ENCODE results near the gene APBA1.
A peak's percentile ranks its signal among the peaks of the same experiment; 100 is the strongest.

Gene APBA1

GRCh38 chr9:69554945-69555344, 117.2 kb downstream of the APBA1 start:
- TF ChIP-seq MYC (IDR thresholded peaks at IDR 0.05; ENCODE audit: low read depth, low read length) (no peak), POLR2A (IDR thresholded peaks at IDR 0.05; ENCODE audit: extremely low read depth, insufficient read length) (no peak), MAX (IDR thresholded peaks at IDR 0.05; ENCODE audit: low read depth, low read length) (no peak), CTCF (IDR thresholded peaks at IDR 0.05; ENCODE audit: low read depth, low read length) (no peak)
- H3K4me3 ChIP-seq (ENCODE audit: low read depth, low read length), result no peak overlapping the region
- no peak for DNase-seq (ENCODE audit: low read depth)

GRCh38 chr9:69549310-69550202, 122.6 kb downstream of the APBA1 start:
- peak; percentile 41 for DNase-seq (ENCODE audit: low read depth)
- H3K4me3 ChIP-seq (ENCODE audit: low read depth, low read length), result no peak overlapping the region
- TF ChIP-seq POLR2A (IDR thresholded peaks at IDR 0.05; ENCODE audit: extremely low read depth, insufficient read length) (no peak), CTCF (IDR thresholded peaks at IDR 0.05; ENCODE audit: low read depth, low read length) (peak; percentile 63)

GRCh38 chr9:69548681-69549080, 123.5 kb downstream of the APBA1 start:
- TF ChIP-seq MAX (IDR thresholded peaks at IDR 0.05; ENCODE audit: low read depth, low read length), result no peak
- no peak for TF ChIP-seq CTCF (IDR thresholded peaks at IDR 0.05; ENCODE audit: low read depth, low read length)
- no peak for TF ChIP-seq MYC (IDR thresholded peaks at IDR 0.05; ENCODE audit: low read depth, low read length)
- no peak overlapping the region for H3K4me3 ChIP-seq (ENCODE audit: low read depth, low read length)
- DNase-seq (ENCODE audit: low read depth), result no peak

- no peak overlapping the region for H3K4me3 ChIP-seq (ENCODE audit: low read depth, low read length)
- DNase-seq (ENCODE audit: low read depth), result peak; percentile 1
- TF ChIP-seq MYC (IDR thresholded peaks at IDR 0.05; ENCODE audit: low read depth, low read length) (no peak), CTCF (IDR thresholded peaks at IDR 0.05; ENCODE audit: low read depth, low read length) (no peak), MAX (IDR thresholded peaks at IDR 0.05; ENCODE audit: low read depth, low read length) (no peak), POLR2A (IDR thresholded peaks at IDR 0.05; ENCODE audit: extremely low read depth, insufficient read length) (no peak)
Observed at GRCh38 chr9:69546265-69546664, 125.9 kb downstream of the APBA1 start.

- no peak overlapping the region for H3K4me3 ChIP-seq (ENCODE audit: low read depth, low read length)
- peak; percentile 14 for DNase-seq (ENCODE audit: low read depth)
- no peak for TF ChIP-seq POLR2A (IDR thresholded peaks at IDR 0.05; ENCODE audit: extremely low read depth, insufficient read length)
- no peak for TF ChIP-seq MAX (IDR thresholded peaks at IDR 0.05; ENCODE audit: low read depth, low read length)
- no peak for TF ChIP-seq MYC (IDR thresholded peaks at IDR 0.05; ENCODE audit: low read depth, low read length)
- TF ChIP-seq CTCF (IDR thresholded peaks at IDR 0.05; ENCODE audit: low read depth, low read length), result no peak
Observed at GRCh38 chr9:69542942-69543704, 129.0 kb downstream of the APBA1 start.

Measured in NB4 (cell line).